GM19467 (cell line): Measurements from ENCODE around the gene SP5.
"Not testable (repeated sequence)": the region's sequence is repeated elsewhere in the genome, so short reads cannot be mapped to it uniquely, and the experiment has no call there.

Experiments used
- ATAC-seq: cut with Tn5 transposase; IDR thresholded peaks from one replicate; pipeline ENCODE4 v1.9.1; 2021; ENCODE audit warnings: mild to moderate bottlenecking, moderate library complexity; ENCODE audit not compliant: unreplicated experiment

Gene SP5

DNA sequence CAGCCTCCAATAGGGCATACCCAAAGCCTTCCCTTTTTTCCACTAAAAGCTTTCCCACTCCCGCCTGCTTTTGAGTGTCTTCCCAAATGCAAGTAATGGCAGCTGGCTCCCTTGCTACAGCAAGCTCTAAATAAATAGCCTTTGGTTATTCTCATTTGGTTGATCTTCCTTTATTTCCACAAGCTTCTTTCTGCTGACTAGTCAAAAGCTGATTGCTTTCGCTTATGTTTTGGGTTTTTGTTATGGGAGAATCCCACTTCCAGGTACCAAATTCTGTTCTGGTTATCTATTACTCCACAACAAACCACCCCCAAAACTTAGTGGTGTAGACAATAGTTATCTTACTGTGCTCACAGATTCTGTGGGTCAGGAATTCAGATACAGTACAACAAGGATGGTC, 22.3 kb downstream of the SP5 start:
- no peak for ATAC-seq

- no peak for ATAC-seq
Observed at GRCh38 chr2:170737821-170738220, 22.7 kb downstream of the SP5 start.

DNA sequence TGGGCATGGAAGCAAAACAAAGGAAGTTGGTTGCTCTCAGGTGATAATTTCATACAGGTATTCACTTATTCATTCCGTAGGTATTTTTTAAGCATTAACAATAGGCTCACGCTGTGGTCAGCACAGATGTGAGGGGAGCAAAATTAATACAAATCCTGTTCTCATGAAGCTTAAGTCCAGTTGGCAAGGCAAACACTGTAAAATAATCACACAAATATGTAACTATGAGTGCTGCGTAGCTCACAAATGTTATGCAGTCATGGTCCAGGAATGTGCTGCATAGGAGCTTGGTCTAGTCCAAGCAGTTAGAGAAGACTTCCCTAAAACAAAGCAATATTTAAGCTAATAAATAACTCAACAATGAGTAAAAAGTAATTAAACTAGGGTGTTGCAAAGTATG, 23.9 kb downstream of the SP5 start:
- ATAC-seq: no peak

GRCh38 chr2:170739507-170740046, 24.4 kb downstream of the SP5 start:
- ATAC-seq: no peak

DNA sequence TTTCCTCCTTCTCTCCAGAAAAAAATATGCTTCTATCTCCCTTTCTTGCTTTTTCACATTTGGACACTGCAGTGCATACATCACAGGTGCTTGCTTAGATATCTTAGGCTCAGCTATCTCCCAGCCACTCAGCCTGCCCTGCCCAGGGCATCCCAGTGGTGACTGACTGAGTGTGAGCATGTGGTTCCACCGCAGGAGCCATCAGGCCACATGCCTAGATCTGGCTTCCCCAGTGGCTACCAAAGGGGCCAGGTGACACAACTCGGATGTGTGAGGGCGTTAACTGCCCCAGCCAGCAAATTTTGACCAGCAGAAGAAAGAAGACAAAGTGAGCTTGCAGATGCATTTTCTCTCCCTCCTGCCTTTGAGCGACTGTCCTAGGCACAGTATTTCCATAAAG, 25.5 kb downstream of the SP5 start:
- ATAC-seq: no peak

- no peak for ATAC-seq
Observed at GRCh38 chr2:170742000-170742399, 26.9 kb downstream of the SP5 start.

GRCh38 chr2:170742896-170743529, 27.9 kb downstream of the SP5 start:
- ATAC-seq: no peak

- no peak for ATAC-seq
Observed at GRCh38 chr2:170743530-170744239, 28.5 kb downstream of the SP5 start.

DNA sequence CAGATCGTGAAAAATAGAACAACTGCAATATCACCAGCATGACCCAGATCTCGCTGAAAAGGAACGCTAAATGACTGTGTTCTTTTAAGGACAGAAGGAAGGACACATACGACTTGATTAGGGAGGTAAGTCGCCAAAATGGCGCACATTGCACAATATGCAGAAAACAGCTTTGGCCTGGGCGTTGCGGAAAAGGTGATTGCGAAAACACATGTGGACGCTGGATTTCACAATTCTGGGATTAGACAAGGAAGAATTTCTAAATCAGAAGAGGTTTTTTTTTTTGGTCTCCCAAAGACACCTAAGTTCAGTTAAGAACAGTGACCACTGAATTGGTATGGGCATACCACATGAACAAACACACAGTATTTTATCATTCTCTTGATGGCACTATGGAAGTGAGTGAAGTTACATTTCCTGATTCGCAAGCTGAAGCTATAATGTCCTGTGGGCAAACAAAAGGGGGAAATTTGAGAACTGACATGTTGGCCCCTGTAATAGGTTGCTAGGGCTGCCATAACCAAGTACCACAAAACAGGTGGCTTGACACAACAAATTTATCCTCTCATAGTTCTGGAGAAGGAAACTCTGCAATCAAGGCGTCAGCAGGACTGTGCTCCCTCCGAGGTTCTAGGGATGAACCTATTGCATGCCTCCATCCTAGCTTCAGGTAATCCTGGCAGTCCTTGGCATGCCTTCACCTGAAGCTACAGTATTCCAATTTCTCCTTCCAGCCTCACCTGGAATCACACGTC, 29.3 kb downstream of the SP5 start:
- no peak for ATAC-seq

GRCh38 chr2:170745305-170745704, 30.2 kb downstream of the SP5 start:
- no peak for ATAC-seq

DNA sequence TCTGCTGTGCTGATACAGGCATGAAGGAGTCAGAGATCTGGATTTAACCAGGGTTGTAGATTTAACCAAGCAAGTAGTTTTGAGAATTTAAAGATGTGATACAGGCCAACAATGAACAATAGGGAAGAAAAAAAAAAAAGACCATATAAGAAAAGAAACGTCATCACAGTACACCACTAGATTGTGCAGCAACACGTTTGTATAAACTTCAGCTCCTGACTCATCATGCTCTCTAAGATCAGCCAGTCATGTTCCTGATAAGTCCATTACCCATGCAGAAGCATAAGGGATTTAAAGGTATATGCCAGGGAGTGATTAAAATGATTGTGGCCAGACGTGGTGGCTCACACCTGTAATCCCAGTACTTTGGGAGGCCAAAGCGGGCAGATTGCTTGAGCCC, 32.8 kb downstream of the SP5 start:
- ATAC-seq: no peak

GRCh38 chr2:170751555-170751954, 36.4 kb downstream of the SP5 start:
- not testable (repeated sequence) for ATAC-seq

DNA sequence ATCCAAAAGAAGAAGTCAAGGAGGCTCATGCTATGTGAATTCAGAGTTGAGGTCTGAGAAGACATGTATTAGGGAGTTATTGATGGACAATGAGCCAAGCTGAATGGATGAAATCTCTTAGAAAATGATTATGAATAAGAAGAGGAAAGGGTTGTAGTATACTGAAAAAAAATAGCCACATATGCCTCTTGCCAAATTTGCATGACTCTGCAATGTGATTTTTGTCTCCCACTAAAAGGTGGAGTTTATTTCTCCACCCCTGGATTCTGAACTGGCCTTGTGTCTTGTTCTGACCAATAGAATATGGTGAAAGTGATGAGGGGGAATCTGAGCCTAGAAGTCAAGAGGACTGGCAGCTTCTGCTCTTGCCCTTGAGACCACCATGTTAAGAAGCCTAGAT, 46.4 kb downstream of the SP5 start:
- ATAC-seq: no peak

GRCh38 chr2:170762760-170763159, 47.6 kb downstream of the SP5 start:
- no peak for ATAC-seq

DNA sequence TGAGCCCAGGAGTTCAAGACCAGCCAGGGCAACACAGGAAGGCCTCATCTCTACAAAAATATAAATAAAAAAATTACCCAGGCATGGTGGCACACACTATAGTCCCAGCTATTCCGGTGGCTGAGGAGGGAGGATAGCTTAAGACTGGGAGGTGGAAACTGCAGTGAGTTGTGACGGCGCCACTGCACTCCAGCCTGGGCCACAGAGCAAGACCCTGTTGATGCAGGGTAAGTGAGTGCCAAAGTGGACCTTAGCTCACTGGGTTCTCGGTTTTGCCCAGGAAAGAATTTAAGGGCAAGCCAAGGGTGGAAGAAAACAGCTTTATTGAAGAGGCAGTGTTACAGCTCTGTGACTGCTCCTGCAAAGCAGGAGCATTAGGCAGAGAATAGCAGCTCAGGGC, 48.1 kb downstream of the SP5 start:
- ATAC-seq: no peak

DNA sequence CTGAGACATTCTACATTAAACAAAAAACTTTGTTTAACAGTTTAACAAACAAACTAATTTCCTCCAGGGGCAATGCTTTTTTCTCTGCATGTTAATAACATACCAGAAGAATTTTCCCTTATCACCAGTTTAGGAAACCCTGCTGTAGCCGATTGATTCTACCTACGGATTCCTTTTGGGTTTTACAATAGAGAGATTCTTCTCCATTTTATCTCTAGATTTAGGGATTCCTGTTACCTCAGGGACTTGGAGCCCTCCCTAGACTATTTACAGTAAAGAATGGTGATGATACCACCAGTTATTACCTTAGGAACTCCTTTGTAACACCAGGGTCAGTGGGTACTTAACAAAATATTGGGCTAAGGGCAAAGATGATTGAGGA, 49.7 kb downstream of the SP5 start:
- no peak for ATAC-seq

- no peak for ATAC-seq
Observed at GRCh38 chr2:170766693-170767092, 51.6 kb downstream of the SP5 start.
